ENCODE data around the gene FRMD4B.

Gene FRMD4B

DNA sequence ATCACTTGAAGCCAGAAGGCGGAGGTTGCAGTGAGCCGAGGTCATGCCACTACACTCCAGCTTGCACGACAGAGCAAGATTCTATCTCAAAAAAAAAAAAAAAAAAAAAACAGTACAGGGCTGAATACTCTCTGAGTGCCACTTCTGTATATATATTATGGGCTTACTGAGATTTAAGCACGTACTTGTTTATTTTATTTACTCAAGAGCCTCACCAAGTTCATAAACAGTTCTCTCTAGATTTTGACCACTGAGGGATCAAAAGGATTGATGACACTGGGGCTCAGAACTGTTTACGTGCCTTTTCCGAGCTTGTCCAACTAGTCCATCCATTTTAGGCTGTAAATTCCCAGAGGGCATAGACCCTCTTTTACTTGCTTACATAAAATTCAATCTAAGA lies 81.5 kb downstream of the FRMD4B start:
- no peak for TF ChIP-seq POLR2A (IDR thresholded peaks at IDR 0.05; ENCODE audit: low read depth, low read length)
- no peak for TF ChIP-seq SPI1 (IDR thresholded peaks at IDR 0.05; ENCODE audit: low read depth, low read length)
- TF ChIP-seq POLR2AphosphoS5 (IDR thresholded peaks at IDR 0.05; ENCODE audit: low read depth, low read length), result no peak
- TF ChIP-seq PAX5 (IDR thresholded peaks at IDR 0.05; ENCODE audit: insufficient read depth, low read length, severe bottlenecking), result no peak
- TF ChIP-seq TAF1 (IDR thresholded peaks at IDR 0.05; ENCODE audit: low read depth, low read length), result no peak
- no peak for TF ChIP-seq POU2F2 (IDR thresholded peaks at IDR 0.05; ENCODE audit: low read depth, low read length)
- DNase-seq (ENCODE audit: insufficient read length, low spot score) (no peak), FAIRE-seq (no peak)

DNA sequence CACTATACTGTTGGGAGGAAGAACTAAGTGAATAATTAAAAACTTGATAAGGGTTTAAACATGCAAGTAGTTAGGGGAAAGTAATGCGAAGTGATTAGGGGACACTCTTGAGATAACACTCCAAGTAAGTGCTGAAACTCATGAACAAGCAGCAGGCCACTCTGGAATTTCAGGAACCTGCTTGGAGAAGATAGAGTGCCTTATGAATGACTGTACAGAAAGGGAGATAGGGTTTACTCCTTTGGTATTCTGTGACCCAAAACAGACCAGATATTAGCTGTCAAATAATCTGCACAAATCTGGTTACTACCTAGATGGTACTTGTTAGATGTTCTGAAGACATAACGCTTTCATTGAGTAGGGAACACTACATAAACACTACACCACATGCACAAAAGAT lies 85.6 kb downstream of the FRMD4B start:
- FAIRE-seq (no peak), DNase-seq (ENCODE audit: insufficient read length, low spot score) (no peak)
- TF ChIP-seq POU2F2 (IDR thresholded peaks at IDR 0.05; ENCODE audit: low read depth, low read length), result no peak
- no peak for TF ChIP-seq POLR2AphosphoS5 (IDR thresholded peaks at IDR 0.05; ENCODE audit: low read depth, low read length)
- no peak for TF ChIP-seq TAF1 (IDR thresholded peaks at IDR 0.05; ENCODE audit: low read depth, low read length)
- TF ChIP-seq POLR2A (IDR thresholded peaks at IDR 0.05; ENCODE audit: low read depth, low read length), result no peak
- TF ChIP-seq SPI1 (IDR thresholded peaks at IDR 0.05; ENCODE audit: low read depth, low read length), result no peak
- TF ChIP-seq PAX5 (IDR thresholded peaks at IDR 0.05; ENCODE audit: insufficient read depth, low read length, severe bottlenecking), result no peak

DNA sequence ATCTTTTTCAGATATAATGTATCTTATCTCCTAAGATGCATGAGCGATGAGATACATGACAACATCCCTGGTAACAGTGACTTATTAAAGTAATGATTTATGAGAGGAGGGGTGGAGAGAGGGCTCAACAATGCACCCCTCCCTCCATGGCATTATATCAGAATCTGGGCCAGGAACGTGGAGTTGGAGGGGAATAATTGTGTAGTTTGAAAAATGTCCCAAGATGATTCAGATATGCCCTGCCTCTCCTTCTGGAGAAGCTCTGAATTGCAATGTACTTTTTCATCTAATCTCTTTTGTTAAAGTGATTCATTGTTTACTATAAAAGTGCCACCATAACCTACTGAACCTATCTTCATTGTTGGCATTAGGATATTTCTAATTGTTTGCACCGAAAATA lies 86.5 kb downstream of the FRMD4B start:
- DNase-seq (ENCODE audit: insufficient read length, low spot score) (no peak), FAIRE-seq (no peak)
- TF ChIP-seq PAX5 (IDR thresholded peaks at IDR 0.05; ENCODE audit: insufficient read depth, low read length, severe bottlenecking) (no peak), POLR2AphosphoS5 (IDR thresholded peaks at IDR 0.05; ENCODE audit: low read depth, low read length) (no peak), POLR2A (IDR thresholded peaks at IDR 0.05; ENCODE audit: low read depth, low read length) (no peak), POU2F2 (IDR thresholded peaks at IDR 0.05; ENCODE audit: low read depth, low read length) (no peak), SPI1 (IDR thresholded peaks at IDR 0.05; ENCODE audit: low read depth, low read length) (no peak), TAF1 (IDR thresholded peaks at IDR 0.05; ENCODE audit: low read depth, low read length) (no peak)

- TF ChIP-seq TAF1 (IDR thresholded peaks at IDR 0.05; ENCODE audit: low read depth, low read length), result no peak
- no peak for TF ChIP-seq POU2F2 (IDR thresholded peaks at IDR 0.05; ENCODE audit: low read depth, low read length)
- TF ChIP-seq SPI1 (IDR thresholded peaks at IDR 0.05; ENCODE audit: low read depth, low read length), result no peak
- TF ChIP-seq POLR2A (IDR thresholded peaks at IDR 0.05; ENCODE audit: low read depth, low read length), result no peak
- TF ChIP-seq PAX5 (IDR thresholded peaks at IDR 0.05; ENCODE audit: insufficient read depth, low read length, severe bottlenecking), result no peak
These were observed 88.4 kb downstream of the FRMD4B start for GRCh38 chr3:69297501-69297900.

GRCh38 chr3:69296995-69297394 lies 88.9 kb downstream of the FRMD4B start:
- TF ChIP-seq POLR2AphosphoS5 (IDR thresholded peaks at IDR 0.05; ENCODE audit: low read depth, low read length), result no peak
- DNase-seq (ENCODE audit: insufficient read length, low spot score), result no peak
- FAIRE-seq, result no peak

More at GRCh38 chr3:69297501-69297900, 88.4 kb downstream of the FRMD4B start:
- no peak for DNase-seq (ENCODE audit: insufficient read length, low spot score)
- no peak for FAIRE-seq

DNA sequence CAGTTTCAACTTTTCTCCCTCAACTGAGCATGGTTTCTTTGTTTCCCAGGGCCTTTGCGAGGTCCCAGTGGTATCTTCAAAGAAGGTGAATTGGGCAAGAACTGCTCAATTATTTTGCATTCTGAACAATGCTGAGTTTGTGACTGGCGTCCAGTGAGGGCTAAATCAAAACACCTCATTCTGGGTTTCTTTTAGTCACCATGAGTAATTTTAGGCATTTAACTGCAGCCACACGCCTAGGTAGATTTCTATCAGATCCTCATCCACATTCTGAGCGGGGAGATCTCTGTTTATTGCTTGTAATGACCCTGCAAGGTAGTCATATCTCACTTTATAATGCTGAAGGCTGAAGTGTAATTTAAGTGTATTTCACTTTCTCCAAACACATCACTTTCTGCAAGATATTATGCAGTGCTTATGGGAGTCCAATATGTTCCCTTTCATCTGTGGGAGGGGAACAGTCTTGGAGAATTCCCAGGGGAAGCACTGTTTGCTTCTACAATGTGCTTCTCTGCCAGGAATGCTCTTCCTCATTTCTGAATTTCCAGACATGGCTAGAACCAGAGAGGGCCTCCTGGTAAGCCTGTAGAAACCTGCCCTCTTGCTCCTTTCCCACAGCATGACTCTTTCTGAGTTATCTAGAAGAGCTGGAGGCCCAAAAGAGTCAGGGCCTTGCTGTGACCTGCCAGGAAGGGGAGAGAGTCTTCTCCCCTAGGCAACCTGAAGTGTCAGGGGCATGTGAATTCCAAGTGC lies 91.7 kb downstream of the FRMD4B start:
- FAIRE-seq (no peak), DNase-seq (ENCODE audit: insufficient read length, low spot score) (no peak)
- TF ChIP-seq POU2F2 (IDR thresholded peaks at IDR 0.05; ENCODE audit: low read depth, low read length), result no peak
- TF ChIP-seq POLR2AphosphoS5 (IDR thresholded peaks at IDR 0.05; ENCODE audit: low read depth, low read length), result no peak
- no peak for TF ChIP-seq TAF1 (IDR thresholded peaks at IDR 0.05; ENCODE audit: low read depth, low read length)
- 0 out of 2 replicates have a peak, but pooled peaks have one; percentile 1 for TF ChIP-seq SPI1 (IDR thresholded peaks at IDR 0.05; ENCODE audit: low read depth, low read length)
- no peak for TF ChIP-seq POLR2A (IDR thresholded peaks at IDR 0.05; ENCODE audit: low read depth, low read length)
- TF ChIP-seq PAX5 (IDR thresholded peaks at IDR 0.05; ENCODE audit: insufficient read depth, low read length, severe bottlenecking), result no peak

GRCh38 chr3:69292959-69293574 lies 92.8 kb downstream of the FRMD4B start:
- no peak for TF ChIP-seq POLR2AphosphoS5 (IDR thresholded peaks at IDR 0.05; ENCODE audit: low read depth, low read length)
- DNase-seq (ENCODE audit: insufficient read length, low spot score), result no peak
- no peak for FAIRE-seq

GRCh38 chr3:69292185-69292584 lies 93.7 kb downstream of the FRMD4B start:
- DNase-seq (ENCODE audit: insufficient read length, low spot score) (no peak), FAIRE-seq (no peak)
- TF ChIP-seq POLR2A (IDR thresholded peaks at IDR 0.05; ENCODE audit: low read depth, low read length) (no peak), POLR2AphosphoS5 (IDR thresholded peaks at IDR 0.05; ENCODE audit: low read depth, low read length) (no peak), TAF1 (IDR thresholded peaks at IDR 0.05; ENCODE audit: low read depth, low read length) (no peak), SPI1 (IDR thresholded peaks at IDR 0.05; ENCODE audit: low read depth, low read length) (no peak), PAX5 (IDR thresholded peaks at IDR 0.05; ENCODE audit: insufficient read depth, low read length, severe bottlenecking) (no peak), POU2F2 (IDR thresholded peaks at IDR 0.05; ENCODE audit: low read depth, low read length) (no peak)

GRCh38 chr3:69290430-69290829 lies 95.5 kb downstream of the FRMD4B start:
- no peak for TF ChIP-seq TAF1 (IDR thresholded peaks at IDR 0.05; ENCODE audit: low read depth, low read length)
- no peak for TF ChIP-seq POU2F2 (IDR thresholded peaks at IDR 0.05; ENCODE audit: low read depth, low read length)
- no peak for TF ChIP-seq PAX5 (IDR thresholded peaks at IDR 0.05; ENCODE audit: insufficient read depth, low read length, severe bottlenecking)
- TF ChIP-seq POLR2A (IDR thresholded peaks at IDR 0.05; ENCODE audit: low read depth, low read length), result no peak
- TF ChIP-seq SPI1 (IDR thresholded peaks at IDR 0.05; ENCODE audit: low read depth, low read length), result no peak
- no peak for TF ChIP-seq POLR2AphosphoS5 (IDR thresholded peaks at IDR 0.05; ENCODE audit: low read depth, low read length)
- no peak for FAIRE-seq
- DNase-seq (ENCODE audit: insufficient read length, low spot score), result no peak

DNA sequence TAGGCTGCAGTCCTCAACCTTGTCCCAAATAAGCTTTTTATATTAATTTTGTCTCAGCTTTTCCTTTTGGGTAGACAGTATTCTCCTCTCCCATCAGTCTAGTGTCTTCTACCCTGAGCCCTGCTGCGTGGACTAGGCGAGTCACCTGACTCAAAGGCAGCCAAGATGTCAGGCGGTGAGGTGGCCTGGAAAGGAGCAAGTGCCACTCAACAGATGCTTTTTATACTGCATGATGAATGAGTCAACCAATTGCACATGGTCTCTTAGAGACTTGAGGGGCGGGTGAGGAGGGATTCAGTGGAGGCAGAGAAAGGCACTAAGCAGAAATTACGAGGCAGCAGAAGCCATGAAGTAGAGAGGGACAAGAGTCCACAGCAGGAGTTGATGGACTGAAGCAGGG lies 95.9 kb downstream of the FRMD4B start:
- FAIRE-seq, result no peak
- no peak for DNase-seq (ENCODE audit: insufficient read length, low spot score)
- TF ChIP-seq POU2F2 (IDR thresholded peaks at IDR 0.05; ENCODE audit: low read depth, low read length), result no peak
- TF ChIP-seq POLR2AphosphoS5 (IDR thresholded peaks at IDR 0.05; ENCODE audit: low read depth, low read length), result no peak
- TF ChIP-seq TAF1 (IDR thresholded peaks at IDR 0.05; ENCODE audit: low read depth, low read length), result no peak
- no peak for TF ChIP-seq POLR2A (IDR thresholded peaks at IDR 0.05; ENCODE audit: low read depth, low read length)
- TF ChIP-seq PAX5 (IDR thresholded peaks at IDR 0.05; ENCODE audit: insufficient read depth, low read length, severe bottlenecking), result no peak
- TF ChIP-seq SPI1 (IDR thresholded peaks at IDR 0.05; ENCODE audit: low read depth, low read length), result no peak
